HG03108 (cell line): ENCODE results near the gene CRABP1.

ENCODE experiments used
- ATAC-seq: cut with Tn5 transposase; IDR thresholded peaks from one replicate; pipeline ENCODE4 v1.9.1; 2021; ENCODE audit warnings: moderate library complexity; ENCODE audit not compliant: unreplicated experiment

CRABP1 gene

DNA sequence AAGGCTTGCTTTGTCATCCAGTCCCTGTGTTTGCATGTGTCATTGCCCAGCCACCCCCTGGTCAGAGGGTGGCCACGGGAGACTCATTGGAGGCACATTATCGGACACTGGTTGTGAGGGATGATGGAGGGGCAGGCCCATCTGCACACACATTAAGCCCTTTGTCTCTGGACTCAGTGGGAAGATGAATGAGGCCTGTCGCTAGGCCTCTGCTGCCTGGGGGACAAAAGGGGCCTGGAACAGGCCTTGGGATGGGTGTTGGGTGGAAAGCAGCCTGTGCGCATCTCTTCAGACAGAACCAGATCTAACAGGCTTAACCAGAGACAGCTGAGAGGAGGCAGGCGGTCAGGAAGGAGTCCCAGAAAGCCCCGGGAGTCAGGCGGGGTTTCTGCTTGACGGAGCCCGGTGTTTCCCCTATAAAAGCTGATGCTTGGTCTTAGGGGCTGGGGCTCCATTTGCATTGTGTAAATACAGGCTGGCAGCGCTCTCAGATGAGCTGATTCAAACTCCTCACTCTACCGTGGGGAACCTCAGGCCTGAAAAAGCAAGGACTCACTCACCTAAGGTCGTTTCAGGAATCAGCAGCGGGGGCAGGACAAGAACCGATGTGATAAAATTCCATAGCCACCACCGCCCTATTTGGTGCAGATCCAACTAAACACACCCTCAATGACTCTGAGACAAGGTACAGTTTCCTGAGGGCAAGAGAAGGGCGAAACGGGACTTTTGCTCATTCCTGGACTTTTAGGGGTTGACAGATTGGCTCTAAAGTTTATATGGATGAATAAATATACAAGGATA, 23.7 kb upstream of the CRABP1 start:
- ATAC-seq = peak; percentile 65

DNA sequence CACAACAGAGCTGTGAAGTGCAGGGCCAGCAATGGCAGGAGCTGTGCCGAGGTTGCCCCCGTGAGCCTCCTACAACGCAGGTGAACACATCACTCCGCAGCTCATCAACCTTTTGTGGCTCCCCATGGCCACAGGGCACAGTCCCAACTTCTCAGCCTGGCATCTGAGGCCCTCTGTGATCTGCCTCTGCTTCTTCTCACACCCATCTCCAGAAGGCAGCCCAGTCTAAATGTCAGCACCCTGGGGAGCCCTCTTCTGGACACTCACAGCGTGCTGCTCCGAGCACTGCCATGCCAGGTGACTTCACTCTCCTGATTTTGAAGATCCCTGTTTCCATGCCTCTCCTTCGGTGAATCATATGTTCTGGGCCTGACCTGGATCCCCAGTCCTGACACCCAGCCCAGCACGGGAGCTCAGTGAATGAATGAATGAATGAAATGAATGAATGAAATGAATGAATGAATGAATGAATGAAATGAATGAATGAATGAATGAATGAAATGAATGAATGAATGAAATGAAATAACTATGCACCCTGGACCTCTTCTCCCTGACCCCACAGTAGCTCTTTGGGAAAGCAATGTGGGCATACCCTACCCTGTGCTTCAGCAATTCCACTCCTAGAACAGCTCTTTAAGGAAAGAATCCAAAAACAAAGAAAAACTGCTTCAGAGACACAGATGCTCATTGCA, 22.9 kb upstream of the CRABP1 start:
- ATAC-seq = no peak

- no peak for ATAC-seq
Measured at GRCh38 chr15:78319588-78319987, 20.6 kb upstream of the CRABP1 start.

DNA sequence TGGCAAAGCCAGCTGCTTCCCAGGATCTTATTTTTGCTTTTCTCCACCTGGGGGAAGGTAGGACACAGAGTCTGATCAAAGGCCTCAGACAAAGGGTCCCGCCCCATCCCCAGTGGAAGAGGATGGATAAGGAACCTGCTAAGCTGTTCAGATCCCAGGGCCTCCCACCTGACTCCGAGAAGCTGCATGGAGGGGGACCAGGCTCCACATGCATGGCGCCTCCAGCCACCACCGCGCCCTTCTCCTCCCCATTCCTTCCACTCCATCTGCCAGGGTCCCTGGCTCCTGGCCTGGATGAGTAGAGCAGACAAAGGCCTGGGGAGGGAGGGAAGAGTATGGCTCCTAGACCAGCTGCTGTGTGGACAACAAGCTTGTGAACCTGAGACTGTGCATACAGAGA, 20.0 kb upstream of the CRABP1 start:
- no peak for ATAC-seq

- ATAC-seq = no peak
Measured at GRCh38 chr15:78321041-78321570, 19.0 kb upstream of the CRABP1 start.

GRCh38 chr15:78321786-78322185, 18.4 kb upstream of the CRABP1 start:
- no peak for ATAC-seq

- ATAC-seq = no peak
Measured at GRCh38 chr15:78322243-78322642, 17.9 kb upstream of the CRABP1 start.

- no peak for ATAC-seq
Measured at GRCh38 chr15:78322724-78323521, 17.2 kb upstream of the CRABP1 start.

- no peak for ATAC-seq
Measured at GRCh38 chr15:78323693-78324092, 16.5 kb upstream of the CRABP1 start.

DNA sequence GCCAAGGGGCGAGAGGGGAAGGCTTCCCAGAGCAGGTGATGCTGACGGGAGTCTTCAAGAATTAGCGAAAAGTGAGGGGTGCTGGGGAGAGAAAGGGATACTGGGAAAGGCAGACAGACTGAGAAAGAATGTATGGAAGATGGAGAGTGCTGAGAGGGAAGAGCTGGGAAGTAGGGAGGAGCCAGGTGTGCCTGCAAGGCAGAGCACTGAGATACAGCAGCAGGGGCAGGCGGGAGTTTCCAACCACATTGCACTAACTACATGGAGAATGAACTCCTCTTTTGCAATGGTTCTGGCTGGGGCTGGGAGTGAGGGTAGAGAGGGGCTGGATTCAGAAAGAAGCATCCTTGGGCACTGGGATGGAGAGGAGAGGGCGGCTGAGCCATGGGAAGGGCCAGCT, 16.0 kb upstream of the CRABP1 start:
- no peak for ATAC-seq

DNA sequence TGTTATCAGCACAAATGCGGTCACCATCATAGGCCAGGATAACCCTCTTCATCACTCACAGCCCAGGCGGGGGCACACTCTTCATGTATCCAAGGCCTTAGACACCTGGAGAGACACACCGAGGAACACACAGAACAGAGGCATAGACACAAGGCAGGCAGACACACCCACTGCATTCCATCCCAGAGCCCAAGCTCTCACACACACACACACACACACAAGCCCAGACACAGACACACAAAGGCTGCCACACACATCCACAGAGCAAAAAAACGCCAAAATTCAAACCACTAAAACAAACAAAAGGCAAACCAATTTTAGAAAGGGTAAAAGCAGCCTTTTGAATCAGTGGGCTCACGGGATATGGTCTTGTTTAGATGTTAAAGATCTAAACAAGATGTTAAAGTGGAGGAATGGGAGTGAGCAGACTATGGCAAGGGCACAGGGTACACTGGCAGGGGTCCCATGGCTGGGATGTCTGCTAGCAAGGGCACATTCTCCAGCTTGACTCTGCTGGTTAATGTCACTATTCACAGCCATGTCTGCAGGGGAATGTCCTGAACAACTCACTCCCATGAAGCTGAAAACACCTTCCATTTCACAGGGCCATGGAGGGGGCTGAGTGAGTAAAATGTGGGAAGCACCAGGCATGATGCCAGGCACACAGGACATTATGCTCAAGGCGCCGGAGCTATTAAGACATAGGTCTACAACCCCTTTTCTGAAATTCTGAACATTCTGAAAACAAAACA, 14.9 kb upstream of the CRABP1 start:
- no peak for ATAC-seq

GRCh38 chr15:78327466-78327865, 12.7 kb upstream of the CRABP1 start:
- no peak for ATAC-seq

DNA sequence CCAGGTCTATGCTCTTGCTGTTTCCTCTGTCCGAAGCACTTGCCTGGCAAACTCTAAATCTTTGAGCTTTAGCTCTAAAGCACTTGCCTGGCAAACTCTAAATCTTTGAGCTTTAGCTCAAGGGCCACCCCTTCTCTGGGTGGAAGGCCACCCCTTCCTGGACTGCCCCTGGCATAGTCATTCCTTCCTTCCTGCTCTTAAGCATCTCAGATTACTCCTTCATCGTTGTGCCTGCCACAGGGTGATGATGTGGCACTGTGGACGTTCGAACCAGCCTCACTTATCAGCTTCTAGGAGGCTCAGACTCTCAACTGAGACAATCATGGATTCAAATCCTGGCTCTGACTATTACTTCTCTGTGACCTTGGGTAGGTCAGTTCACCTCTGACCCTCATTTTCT, 10.5 kb upstream of the CRABP1 start:
- no peak for ATAC-seq

DNA sequence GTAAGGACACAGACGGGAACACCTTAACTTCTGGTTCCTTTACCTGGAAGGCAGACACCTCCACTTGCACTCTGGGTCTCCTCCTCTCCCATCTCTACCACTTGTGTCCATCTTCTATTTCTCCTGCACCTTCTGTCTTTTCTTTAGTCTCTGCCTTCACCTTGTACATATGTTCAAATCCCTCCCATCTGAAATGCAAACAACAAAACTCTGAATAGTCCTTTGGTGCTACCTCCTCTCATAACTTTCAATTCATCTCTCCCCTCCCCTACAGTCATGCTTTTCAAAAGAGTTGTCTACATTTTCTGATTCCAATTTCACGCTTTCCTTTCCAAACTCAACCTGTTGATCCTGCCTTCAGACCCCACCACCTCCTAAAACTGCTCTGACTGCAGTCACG, 5.3 kb upstream of the CRABP1 start:
- ATAC-seq = no peak

GRCh38 chr15:78335985-78336384, 4.2 kb upstream of the CRABP1 start:
- no peak for ATAC-seq

DNA sequence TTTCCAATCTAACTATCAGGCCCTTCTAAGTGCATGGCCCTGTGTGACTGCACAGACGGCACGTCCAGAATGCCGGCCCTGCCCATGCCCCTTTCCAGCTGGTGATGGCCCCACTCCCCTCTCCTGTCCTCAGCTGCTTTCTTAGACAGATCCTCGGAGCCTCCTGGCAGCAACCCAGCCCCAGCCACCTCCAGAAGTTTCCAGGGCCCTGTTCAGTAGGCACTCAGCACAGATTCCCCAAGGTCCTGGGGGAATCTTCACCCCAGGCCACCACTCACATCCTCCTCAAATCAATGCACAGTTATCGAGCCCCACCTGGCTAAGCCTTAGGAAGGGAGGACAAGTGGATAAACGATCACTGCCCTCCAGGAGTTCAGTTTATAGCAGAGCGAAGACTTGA, 1.4 kb upstream of the CRABP1 start:
- no peak for ATAC-seq

- ATAC-seq = no peak
Measured at GRCh38 chr15:78339559-78339958, 594 bp upstream of the CRABP1 start.

DNA sequence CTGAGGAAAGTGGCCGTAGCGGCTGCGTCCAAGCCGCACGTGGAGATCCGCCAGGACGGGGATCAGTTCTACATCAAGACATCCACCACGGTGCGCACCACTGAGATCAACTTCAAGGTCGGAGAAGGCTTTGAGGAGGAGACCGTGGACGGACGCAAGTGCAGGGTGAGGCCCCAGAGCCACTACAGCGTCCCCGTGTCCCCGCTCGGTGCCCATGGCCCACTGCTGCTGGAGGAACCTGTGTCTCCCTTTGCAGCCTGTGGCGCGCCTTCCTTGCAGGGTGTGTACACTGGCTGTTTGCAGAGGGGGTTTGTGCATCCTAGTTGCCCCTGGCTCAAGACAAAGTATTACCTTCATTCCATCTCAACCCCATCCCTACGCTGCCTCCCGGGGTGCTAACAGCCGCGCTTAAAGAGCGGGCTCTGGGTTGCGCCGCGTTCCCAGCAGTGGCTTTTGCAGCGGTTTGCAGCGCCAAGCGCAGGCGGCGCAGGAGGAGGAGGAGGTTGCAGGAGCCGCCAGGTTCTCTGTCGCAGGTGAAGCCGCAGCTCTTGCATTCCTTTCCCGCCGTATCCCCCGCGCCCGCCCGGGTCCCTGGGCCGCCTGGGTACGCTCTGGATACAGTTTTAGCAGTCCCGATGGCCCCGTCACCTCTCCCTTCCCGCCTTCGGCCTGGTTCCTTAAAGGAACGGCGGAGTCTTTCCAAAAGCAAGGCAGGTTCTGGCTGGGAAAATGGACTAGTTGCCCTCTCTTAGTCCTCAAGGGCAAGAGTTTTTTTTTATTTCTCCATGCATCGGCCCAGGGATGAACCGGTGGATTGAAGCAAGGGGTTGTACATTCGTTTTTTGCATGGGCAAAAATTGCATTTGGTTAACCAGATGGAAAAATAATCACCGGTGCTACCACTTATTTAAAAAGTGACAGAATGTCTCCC, 1.2 kb downstream of the CRABP1 start:
- no peak for ATAC-seq

GRCh38 chr15:78342021-78342420, 1.9 kb downstream of the CRABP1 start:
- no peak for ATAC-seq
